ENCODE results near the gene PIGN.

PIGN gene

DNA sequence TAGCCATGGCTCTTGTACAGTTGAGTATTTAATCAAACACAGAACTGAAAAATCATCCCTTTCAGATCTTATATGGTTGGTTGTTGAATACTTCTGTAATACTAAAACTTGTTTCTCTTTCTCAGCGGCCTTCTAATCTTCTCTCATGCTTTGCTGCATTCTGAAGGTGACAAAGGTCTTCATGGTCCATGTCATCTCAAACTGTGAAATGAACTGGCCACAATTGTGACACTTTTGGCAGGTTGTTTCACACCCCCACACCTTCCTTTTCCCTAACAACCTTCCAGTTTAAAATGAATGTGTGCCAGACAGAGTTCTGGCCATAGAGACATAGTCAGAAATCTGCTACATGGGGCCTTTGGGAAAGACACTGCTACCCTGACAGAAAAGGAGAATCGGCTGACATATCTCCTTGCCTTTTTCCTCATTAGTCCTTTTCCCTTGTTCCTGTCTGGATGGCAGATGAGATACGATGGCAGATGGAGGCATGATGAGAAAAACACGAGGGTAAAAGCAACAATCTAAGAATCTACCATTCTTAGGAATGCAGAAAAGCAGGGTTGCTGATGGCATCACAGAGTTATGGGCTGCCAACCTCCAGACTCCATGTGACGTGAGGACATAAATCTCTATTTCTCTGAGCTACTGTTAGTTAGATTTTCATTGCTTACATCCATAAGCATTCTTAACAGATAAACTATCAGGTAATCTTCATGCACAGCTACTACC lies 106.5 kb downstream of the PIGN start:
- Histone ChIP-seq H3K79me2 (ENCODE audit: insufficient read depth, low read length) (no peaks in the 10 kb centered on the region), H2AFZ (ENCODE audit: low read depth, low read length) (no peak overlapping the region), H3K27me3 (ENCODE audit: insufficient read depth, low read length, poor library complexity) (no peaks in the 10 kb centered on the region), H3K9me3 (ENCODE audit: insufficient read depth, low read length, severe bottlenecking) (no peaks in the 10 kb centered on the region), H4K20me1 (ENCODE audit: insufficient read depth, low read length) (no peaks in the 10 kb centered on the region), H3K4me2 (ENCODE audit: insufficient read depth, low read length) (no peak overlapping the region), H3K36me3 (ENCODE audit: insufficient read depth, low read length) (no peaks in the 10 kb centered on the region; the same call in 1 of the 2 replicates), H3K4me3 (ENCODE audit: low read depth in 1 of 2, low read length in 2 of 2) (no peak overlapping the region), H3K9ac (ENCODE audit: low read depth, low read length) (no peak overlapping the region), H3K4me1 (ENCODE audit: insufficient read depth, low read length) (no peaks in the 10 kb centered on the region), H3K27ac (ENCODE audit: low read length) (no peak overlapping the region)
- ATAC-seq (ENCODE audit: insufficient read depth, low read depth) = no peak
- TF ChIP-seq EZH2 (IDR thresholded peaks at IDR 0.05; ENCODE audit: borderline replicate concordance, low read depth, low read length, severe bottlenecking) = no peak
- TF ChIP-seq, protein P1, sequence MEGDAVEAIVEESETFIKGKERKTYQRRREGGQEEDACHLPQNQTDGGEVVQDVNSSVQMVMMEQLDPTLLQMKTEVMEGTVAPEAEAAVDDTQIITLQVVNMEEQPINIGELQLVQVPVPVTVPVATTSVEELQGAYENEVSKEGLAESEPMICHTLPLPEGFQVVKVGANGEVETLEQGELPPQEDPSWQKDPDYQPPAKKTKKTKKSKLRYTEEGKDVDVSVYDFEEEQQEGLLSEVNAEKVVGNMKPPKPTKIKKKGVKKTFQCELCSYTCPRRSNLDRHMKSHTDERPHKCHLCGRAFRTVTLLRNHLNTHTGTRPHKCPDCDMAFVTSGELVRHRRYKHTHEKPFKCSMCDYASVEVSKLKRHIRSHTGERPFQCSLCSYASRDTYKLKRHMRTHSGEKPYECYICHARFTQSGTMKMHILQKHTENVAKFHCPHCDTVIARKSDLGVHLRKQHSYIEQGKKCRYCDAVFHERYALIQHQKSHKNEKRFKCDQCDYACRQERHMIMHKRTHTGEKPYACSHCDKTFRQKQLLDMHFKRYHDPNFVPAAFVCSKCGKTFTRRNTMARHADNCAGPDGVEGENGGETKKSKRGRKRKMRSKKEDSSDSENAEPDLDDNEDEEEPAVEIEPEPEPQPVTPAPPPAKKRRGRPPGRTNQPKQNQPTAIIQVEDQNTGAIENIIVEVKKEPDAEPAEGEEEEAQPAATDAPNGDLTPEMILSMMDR (IDR thresholded peaks at IDR 0.05; ENCODE audit: borderline replicate concordance, extremely low read depth, low read length, poor library complexity, severe bottlenecking) = no peak
- no peak for DNase-seq

DNA sequence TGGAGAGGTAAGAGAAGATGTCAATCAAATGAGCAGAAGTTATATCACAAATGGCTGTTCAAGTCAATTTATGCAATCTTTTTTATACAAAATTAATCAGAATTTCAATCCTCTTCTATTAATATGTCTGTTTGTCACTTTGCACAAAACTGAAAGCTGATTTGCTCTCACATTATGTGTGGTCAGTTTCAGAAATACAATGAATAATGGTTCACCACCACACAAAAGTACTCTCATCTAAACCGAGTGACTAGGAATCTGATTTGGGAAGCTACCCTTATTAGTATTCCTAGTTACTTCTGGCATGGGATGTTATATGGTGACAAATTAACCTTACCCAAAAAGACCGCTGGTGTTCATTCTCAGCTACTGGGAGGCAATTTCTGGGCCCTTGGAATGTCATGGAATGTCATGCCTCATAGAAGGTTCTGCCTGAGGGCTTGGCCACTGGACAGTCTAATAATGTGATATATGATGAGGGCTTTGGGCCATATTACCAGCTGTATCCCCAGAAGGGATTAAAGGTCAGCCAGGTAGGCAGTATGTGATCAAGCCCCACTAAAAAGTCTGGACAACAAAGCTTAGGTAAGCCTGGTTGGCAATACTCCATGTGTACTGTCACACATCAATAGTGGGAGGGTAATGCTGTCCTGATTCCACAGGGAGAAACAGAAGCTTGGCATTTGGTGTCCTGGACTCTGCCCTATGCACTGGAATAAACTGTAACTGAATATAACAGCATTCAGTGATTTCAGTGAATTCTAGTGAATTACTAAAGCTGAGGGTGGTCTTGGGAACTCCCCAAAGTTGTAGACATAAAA lies 113.2 kb downstream of the PIGN start:
- Histone ChIP-seq H3K27ac (ENCODE audit: low read length) (no peak overlapping the region), H2AFZ (ENCODE audit: low read depth, low read length) (no peak overlapping the region), H3K27me3 (ENCODE audit: insufficient read depth, low read length, poor library complexity) (no peaks in the 10 kb centered on the region), H4K20me1 (ENCODE audit: insufficient read depth, low read length) (no peaks in the 10 kb centered on the region), H3K4me2 (ENCODE audit: insufficient read depth, low read length) (no peak overlapping the region), H3K9ac (ENCODE audit: low read depth, low read length) (no peak overlapping the region), H3K4me3 (ENCODE audit: low read depth in 1 of 2, low read length in 2 of 2) (no peak overlapping the region), H3K79me2 (ENCODE audit: insufficient read depth, low read length) (no peaks in the 10 kb centered on the region), H3K36me3 (ENCODE audit: insufficient read depth, low read length) (0 out of 2 replicates have a peak, but pooled peaks cover 2% of the 10 kb centered on the region), H3K9me3 (ENCODE audit: insufficient read depth, low read length, severe bottlenecking) (no peaks in the 10 kb centered on the region), H3K4me1 (ENCODE audit: insufficient read depth, low read length) (no peaks in the 10 kb centered on the region)
- ATAC-seq (ENCODE audit: insufficient read depth, low read depth) = no peak
- no peak for DNase-seq
- TF ChIP-seq, protein P1 (IDR thresholded peaks at IDR 0.05; ENCODE audit: borderline replicate concordance, extremely low read depth, low read length, poor library complexity, severe bottlenecking) = no peak

DNA sequence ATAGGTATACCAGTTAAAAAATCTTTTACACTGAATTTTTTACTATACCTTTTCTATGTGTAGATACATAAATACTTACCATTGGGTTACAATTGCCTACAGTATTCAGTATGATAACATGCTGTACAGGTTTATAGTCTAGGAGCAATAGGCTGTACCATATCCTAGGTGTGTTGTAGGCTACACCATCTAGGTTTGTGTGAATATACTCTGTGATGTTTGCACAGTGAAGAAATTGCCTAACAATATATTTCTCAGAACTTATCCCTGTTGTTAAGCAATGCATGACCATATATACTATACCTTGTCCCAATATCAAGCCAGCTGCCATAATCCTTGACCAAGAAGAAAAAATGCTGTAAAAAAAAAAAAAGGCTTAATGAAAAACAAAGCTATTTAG lies 114.5 kb downstream of the PIGN start:
- TF ChIP-seq, protein P1 (IDR thresholded peaks at IDR 0.05; ENCODE audit: borderline replicate concordance, extremely low read depth, low read length, poor library complexity, severe bottlenecking) = no peak
- H3K9me3 ChIP-seq (ENCODE audit: insufficient read depth, low read length, severe bottlenecking) = no peaks in the 10 kb centered on the region
- no peak overlapping the region for H2AFZ ChIP-seq (ENCODE audit: low read depth, low read length)
- ATAC-seq (ENCODE audit: insufficient read depth, low read depth) (no peak), DNase-seq (no peak)
- no peaks in the 10 kb centered on the region for H4K20me1 ChIP-seq (ENCODE audit: insufficient read depth, low read length)
- no peak overlapping the region for H3K9ac ChIP-seq (ENCODE audit: low read depth, low read length)
- no peak overlapping the region for H3K27ac ChIP-seq (ENCODE audit: low read length)
- no peaks in the 10 kb centered on the region for H3K79me2 ChIP-seq (ENCODE audit: insufficient read depth, low read length)
- no peaks in the 10 kb centered on the region for H3K4me1 ChIP-seq (ENCODE audit: insufficient read depth, low read length)
- H3K4me3 ChIP-seq (ENCODE audit: low read depth in 1 of 2, low read length in 2 of 2) = no peak overlapping the region
- H3K36me3 ChIP-seq (ENCODE audit: insufficient read depth, low read length) = 0 out of 2 replicates have a peak, but pooled peaks cover 2% of the 10 kb centered on the region
- no peak overlapping the region for H3K4me2 ChIP-seq (ENCODE audit: insufficient read depth, low read length)
- no peaks in the 10 kb centered on the region for H3K27me3 ChIP-seq (ENCODE audit: insufficient read depth, low read length, poor library complexity)
